Mammary epithelial cell (primary cell): ENCODE measurements around the gene PARP8.

Experiments
- CTCF ChIP-seq, 2 donors: IDR thresholded peaks in 1 of 2; conservative IDR thresholded peaks in 1 of 2; 2 replicates each; pipeline ENCODE4 v1.5.1; 2011 to 2012; ENCODE audit warnings: inconsistent platforms in 2 of 2, low read length in 2 of 2, mild to moderate bottlenecking in 2 of 2, control low read depth in 1 of 2, low read depth in 1 of 2; ENCODE audit not compliant: insufficient read depth in 1 of 2; ENCODE audit errors: extremely low read depth in 1 of 2
- EZH2 ChIP-seq: IDR thresholded peaks from 2 replicates; pipeline ENCODE4 v1.6.1; 2012; ENCODE audit warnings: low read length, inconsistent platforms, borderline replicate concordance

GRCh38 chr5:50700706-50701105, 34.3 kb downstream of the PARP8 start:
- TF ChIP-seq CTCF (conservative IDR thresholded peaks at IDR 0.05 in 1 of 2, IDR thresholded peaks at IDR 0.05 in 1 of 2; ENCODE audit: extremely low read depth in 1 of 2, insufficient read depth in 1 of 2, low read depth in 1 of 2, low read length in 2 of 2) (no peak), EZH2 (no peak)
